Transverse colon (tissue), 4 donors: Measurements from ENCODE around the gene RRAGD.

Source experiments
- EP300 ChIP-seq: sonication (generic); formaldehyde crosslinking; IDR thresholded peaks from one replicate; pipeline ENCODE4 v1.6.1; 2017; ENCODE audit warnings: antibody characterized with exemption, low read depth
- POLR2A ChIP-seq: fragments of 450-650 bp; IDR thresholded peaks from one replicate; pipeline ENCODE4 v1.6.1; 2016; ENCODE audit warnings: antibody characterized with exemption, mild to moderate bottlenecking, moderate library complexity
- POLR2AphosphoS5 ChIP-seq, 3 donors: sonication (generic); formaldehyde crosslinking; IDR thresholded peaks; one replicate each; pipeline ENCODE4 v1.6.1; 2016; ENCODE audit warnings: antibody characterized with exemption in 3 of 3
- TF ChIP-seq, protein P1 (sequence below), 5 experiments: fragments of 200-600 bp in 3 of 5; fragments of 450-650 bp in 2 of 5; sonication (generic) in 3 of 5; IDR thresholded peaks; 1 replicate in 2 of 5; 2 replicates in 3 of 5; pipeline ENCODE4 v1.5.1; 2016 to 2017; ENCODE audit warnings: antibody characterized with exemption in 5 of 5, inconsistent platforms in 3 of 5, mild to moderate bottlenecking in 2 of 5, moderate library complexity in 1 of 5

DNA sequence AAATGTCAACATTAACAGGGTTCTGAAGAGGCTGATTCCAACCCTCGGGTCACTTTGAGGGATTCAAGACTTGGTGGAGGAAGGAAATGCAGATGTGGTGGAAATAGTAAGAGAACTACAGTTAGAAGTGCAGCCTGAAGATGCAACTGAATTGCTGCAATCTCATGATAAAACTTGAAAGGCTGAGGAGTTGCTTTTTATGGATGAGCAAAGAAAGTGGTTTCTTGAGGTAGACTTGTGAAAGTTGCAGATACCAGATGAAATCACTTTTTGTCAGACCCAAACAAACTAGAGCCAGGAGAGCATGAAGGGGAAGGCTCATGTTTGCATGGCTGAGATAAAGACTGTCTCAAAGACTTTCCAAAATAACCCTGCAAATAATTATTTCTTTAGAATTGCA, 37.1 kb upstream of the RRAGD start:
- TF ChIP-seq, protein P1, sequence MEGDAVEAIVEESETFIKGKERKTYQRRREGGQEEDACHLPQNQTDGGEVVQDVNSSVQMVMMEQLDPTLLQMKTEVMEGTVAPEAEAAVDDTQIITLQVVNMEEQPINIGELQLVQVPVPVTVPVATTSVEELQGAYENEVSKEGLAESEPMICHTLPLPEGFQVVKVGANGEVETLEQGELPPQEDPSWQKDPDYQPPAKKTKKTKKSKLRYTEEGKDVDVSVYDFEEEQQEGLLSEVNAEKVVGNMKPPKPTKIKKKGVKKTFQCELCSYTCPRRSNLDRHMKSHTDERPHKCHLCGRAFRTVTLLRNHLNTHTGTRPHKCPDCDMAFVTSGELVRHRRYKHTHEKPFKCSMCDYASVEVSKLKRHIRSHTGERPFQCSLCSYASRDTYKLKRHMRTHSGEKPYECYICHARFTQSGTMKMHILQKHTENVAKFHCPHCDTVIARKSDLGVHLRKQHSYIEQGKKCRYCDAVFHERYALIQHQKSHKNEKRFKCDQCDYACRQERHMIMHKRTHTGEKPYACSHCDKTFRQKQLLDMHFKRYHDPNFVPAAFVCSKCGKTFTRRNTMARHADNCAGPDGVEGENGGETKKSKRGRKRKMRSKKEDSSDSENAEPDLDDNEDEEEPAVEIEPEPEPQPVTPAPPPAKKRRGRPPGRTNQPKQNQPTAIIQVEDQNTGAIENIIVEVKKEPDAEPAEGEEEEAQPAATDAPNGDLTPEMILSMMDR (IDR thresholded peaks at IDR 0.05), result no peak
- no peak for TF ChIP-seq POLR2AphosphoS5 (IDR thresholded peaks at IDR 0.05)
- TF ChIP-seq POLR2A, result no peak
- no peak for TF ChIP-seq EP300
